HepG2 (cell line): ENCODE data around the gene MTA2. TPM values are rescaled to one million over a fixed set of nuclear protein-coding genes. Genes with fewer than 3 reads are reported as not detected.

Experiments used
- CHD2 ChIP-seq: IDR thresholded peaks from 2 replicates; pipeline ENCODE4 v1.6.1; 2011; ENCODE audit warnings: low read depth, low read length, improper control_type of control experiment
- HINFP ChIP-seq: sonication (generic); formaldehyde crosslinking; IDR thresholded peaks from 2 replicates; pipeline ENCODE4 v1.4.0; 2020; ENCODE audit warnings: low read depth, mild to moderate bottlenecking, missing genetic modification reagents
- HNF4G ChIP-seq, 2 experiments: sonication (generic) in 1 of 2; formaldehyde crosslinking in 1 of 2; IDR thresholded peaks; 2 replicates each; pipeline versions ENCODE4 v1.4.0 to v1.6.1; 2011 to 2020; ENCODE audit warnings: borderline replicate concordance in 2 of 2, low read depth in 2 of 2, mild to moderate bottlenecking in 2 of 2, low read length in 1 of 2, missing genetic modification reagents in 1 of 2, moderate library complexity in 1 of 2
- SRF ChIP-seq: IDR thresholded peaks from 2 replicates; pipeline ENCODE4 v1.6.1; 2011; ENCODE audit warnings: mild to moderate bottlenecking, low read depth, low read length, moderate library complexity
- TRAFD1 ChIP-seq: sonication (generic); formaldehyde crosslinking; IDR thresholded peaks from 2 replicates; pipeline ENCODE4 v1.5.1; 2020; ENCODE audit warnings: missing genetic modification reagents, mild to moderate bottlenecking, borderline replicate concordance
- ZFP62 ChIP-seq: sonication (generic); formaldehyde crosslinking; IDR thresholded peaks from 2 replicates; pipeline ENCODE4 v1.4.0; 2020; ENCODE audit warnings: missing genetic modification reagents
- ZNF563 ChIP-seq: sonication (generic); formaldehyde crosslinking; IDR thresholded peaks from 2 replicates; pipeline ENCODE4 v1.8.0; 2022; ENCODE audit warnings: mild to moderate bottlenecking, moderate library complexity, missing genetic modification reagents
- ZNF691 ChIP-seq: sonication (generic); formaldehyde crosslinking; IDR thresholded peaks from 2 replicates; pipeline ENCODE4 v1.4.0; 2020; ENCODE audit warnings: missing genetic modification reagents, low read depth, mild to moderate bottlenecking, borderline replicate concordance
- ZNF780A ChIP-seq: sonication (generic); formaldehyde crosslinking; IDR thresholded peaks from 2 replicates; pipeline ENCODE4 v1.8.0; 2022; ENCODE audit warnings: mild to moderate bottlenecking, missing genetic modification reagents, moderate library complexity
- polyA plus RNA-seq, 8 experiments: library from polyadenylated mRNA; depleted of rRNA in 3 of 8; stranded (reverse) in 7 of 8; unstranded in 1 of 8; fragments of >200 nt; fragmentation: Illumina TruSeq in 4 of 8; extraction: Trizol in 4 of 8; gene quantifications; 2 replicates each; pipeline versions ENCODE4 v1.2.1 to v1.2.3, GENCODE V29; 2011 to 2016; ENCODE audit warnings: low read depth in 4 of 8, missing spikeins in 1 of 8, mixed read lengths in 1 of 8; ENCODE audit not compliant: insufficient read depth in 1 of 8
- total RNA-seq, 5 experiments: library from RNA; depleted of rRNA; stranded (reverse); fragments of >200 nt; fragmentation: Illumina TruSeq; extraction: Trizol; gene quantifications; 2 replicates each; pipeline ENCODE4 v1.2.3, GENCODE V29; 2016; ENCODE audit warnings: low read depth in 1 of 5

Gene MTA2
- total and polyA plus RNA-seq, 2 of the 13 experiments (the other 11 are each of a cell fraction or from before 2014, with no cell fraction given) = 14.0 to 70.0 TPM

GRCh38 chr11:62593434-62594044, 8.1 kb downstream of the MTA2 start (continued):
- TF ChIP-seq HINFP (CRISPR knock-in tag) (no peak), ZNF780A (CRISPR knock-in tag) (no peak), ZNF563 (CRISPR knock-in tag) (no peak), CHD2 (no peak), HNF4G (IDR thresholded peaks at IDR 0.05; ENCODE audit: borderline replicate concordance, low read depth, low read length) (no peak), HNF4G (CRISPR knock-in tag; IDR thresholded peaks at IDR 0.05; ENCODE audit: borderline replicate concordance, low read depth) (no peak), ZNF691 (CRISPR knock-in tag) (no peak), SRF (no peak), ZFP62 (CRISPR knock-in tag) (no peak), TRAFD1 (CRISPR knock-in tag) (no peak)
